Middle frontal gyrus (tissue), 1 donor: ENCODE results near the gene MAML1.
"Not testable (repeated sequence)": the region's sequence is repeated elsewhere in the genome, so short reads cannot be mapped to it uniquely, and the experiment has no call there.

Source experiments
- DNase-seq: peaks from one replicate; pipeline ENCODE4 v3.0.0-alpha.2; 2015; ENCODE audit warnings: low spot score; ENCODE audit errors: extremely low spot score

The MAML1 gene

GRCh38 chr5:179733772-179734126, 1.1 kb downstream of the MAML1 start:
- DNase-seq = no peak

GRCh38 chr5:179734536-179735164, 2.0 kb downstream of the MAML1 start:
- no peak for DNase-seq

- no peak for DNase-seq
Measured at GRCh38 chr5:179738742-179739141, 6.1 kb downstream of the MAML1 start.

- DNase-seq = not testable (repeated sequence)
Measured at GRCh38 chr5:179744106-179744505, 11.5 kb downstream of the MAML1 start.

GRCh38 chr5:179746872-179747271, 14.2 kb downstream of the MAML1 start:
- no peak for DNase-seq

GRCh38 chr5:179747811-179748210, 15.2 kb downstream of the MAML1 start:
- DNase-seq = no peak

- DNase-seq = no peak
Measured at GRCh38 chr5:179749857-179750508, 17.4 kb downstream of the MAML1 start.

GRCh38 chr5:179753971-179754370, 21.3 kb downstream of the MAML1 start:
- no peak for DNase-seq

GRCh38 chr5:179755022-179755421, 22.4 kb downstream of the MAML1 start:
- DNase-seq = no peak

- DNase-seq = no peak
Measured at GRCh38 chr5:179758955-179759354, 26.3 kb downstream of the MAML1 start.

- no peak for DNase-seq
Measured at GRCh38 chr5:179759581-179760551, 27.2 kb downstream of the MAML1 start.

GRCh38 chr5:179762079-179762780, 29.6 kb downstream of the MAML1 start:
- DNase-seq = no peak

- DNase-seq = no peak
Measured at GRCh38 chr5:179762781-179763176, 30.2 kb downstream of the MAML1 start.

GRCh38 chr5:179763215-179763945, 30.8 kb downstream of the MAML1 start:
- DNase-seq = no peak

- DNase-seq = no peak
Measured at GRCh38 chr5:179764056-179764455, 31.4 kb downstream of the MAML1 start.

GRCh38 chr5:179765400-179765799, 32.8 kb downstream of the MAML1 start:
- DNase-seq = no peak

GRCh38 chr5:179766021-179766725, 33.6 kb downstream of the MAML1 start:
- DNase-seq = no peak

- DNase-seq = no peak
Measured at GRCh38 chr5:179766726-179767455, 34.3 kb downstream of the MAML1 start.

GRCh38 chr5:179767496-179768100, 35.0 kb downstream of the MAML1 start:
- DNase-seq = no peak
